ENCODE data around the gene PSMB11.
"Not testable (repeated sequence)": the region's sequence is repeated elsewhere in the genome, so short reads cannot be mapped to it uniquely, and the experiment has no call there.

Gene PSMB11, protein sequence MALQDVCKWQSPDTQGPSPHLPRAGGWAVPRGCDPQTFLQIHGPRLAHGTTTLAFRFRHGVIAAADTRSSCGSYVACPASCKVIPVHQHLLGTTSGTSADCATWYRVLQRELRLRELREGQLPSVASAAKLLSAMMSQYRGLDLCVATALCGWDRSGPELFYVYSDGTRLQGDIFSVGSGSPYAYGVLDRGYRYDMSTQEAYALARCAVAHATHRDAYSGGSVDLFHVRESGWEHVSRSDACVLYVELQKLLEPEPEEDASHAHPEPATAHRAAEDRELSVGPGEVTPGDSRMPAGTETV

DNA sequence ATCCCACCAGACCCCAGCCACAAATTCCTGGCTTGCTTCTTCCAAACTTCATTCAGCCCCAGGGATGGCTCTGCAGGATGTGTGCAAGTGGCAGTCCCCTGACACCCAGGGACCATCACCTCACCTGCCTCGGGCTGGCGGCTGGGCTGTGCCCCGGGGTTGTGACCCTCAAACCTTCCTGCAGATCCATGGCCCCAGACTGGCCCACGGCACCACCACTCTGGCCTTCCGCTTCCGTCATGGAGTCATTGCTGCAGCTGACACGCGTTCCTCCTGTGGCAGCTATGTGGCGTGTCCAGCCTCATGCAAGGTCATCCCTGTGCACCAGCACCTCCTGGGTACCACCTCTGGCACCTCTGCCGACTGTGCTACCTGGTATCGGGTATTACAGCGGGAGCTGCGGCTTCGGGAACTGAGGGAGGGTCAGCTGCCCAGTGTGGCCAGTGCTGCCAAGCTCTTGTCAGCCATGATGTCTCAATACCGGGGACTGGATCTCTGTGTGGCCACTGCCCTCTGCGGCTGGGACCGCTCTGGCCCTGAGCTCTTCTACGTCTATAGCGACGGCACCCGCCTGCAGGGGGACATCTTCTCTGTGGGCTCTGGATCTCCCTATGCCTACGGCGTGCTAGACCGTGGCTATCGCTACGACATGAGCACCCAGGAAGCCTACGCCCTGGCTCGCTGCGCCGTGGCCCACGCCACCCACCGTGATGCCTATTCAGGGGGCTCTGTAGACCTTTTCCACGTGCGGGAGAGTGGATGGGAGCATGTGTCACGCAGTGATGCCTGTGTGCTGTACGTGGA, at the start of gene PSMB11:
Gene PSMB11, plus strand, starts transcription at position 51 of the 804 bp plus-strand sequence. Its CDS starts 14 bp downstream, at position 65.
- DNase-seq, result no peak

DNA sequence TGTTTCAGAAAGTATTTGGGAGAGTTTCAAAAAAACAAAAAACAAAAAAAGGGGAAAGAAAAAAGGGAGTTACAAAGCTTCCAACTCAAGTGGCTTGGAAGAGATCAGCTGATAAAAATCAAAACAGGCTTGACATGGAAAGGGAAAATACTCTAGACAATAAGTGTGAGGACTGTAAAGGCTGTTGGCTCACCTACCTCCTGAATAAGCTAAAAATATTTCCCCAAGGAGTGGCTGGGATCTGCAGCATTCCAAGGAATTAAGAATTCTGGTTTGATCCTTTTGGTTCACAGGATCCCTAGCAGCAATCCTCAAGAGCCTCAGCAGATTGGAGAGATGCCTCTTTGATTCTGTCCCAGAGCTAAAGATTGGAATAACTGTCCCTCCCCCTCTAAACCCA, 48.5 kb upstream of the PSMB11 start:
- no peak for DNase-seq

DNA sequence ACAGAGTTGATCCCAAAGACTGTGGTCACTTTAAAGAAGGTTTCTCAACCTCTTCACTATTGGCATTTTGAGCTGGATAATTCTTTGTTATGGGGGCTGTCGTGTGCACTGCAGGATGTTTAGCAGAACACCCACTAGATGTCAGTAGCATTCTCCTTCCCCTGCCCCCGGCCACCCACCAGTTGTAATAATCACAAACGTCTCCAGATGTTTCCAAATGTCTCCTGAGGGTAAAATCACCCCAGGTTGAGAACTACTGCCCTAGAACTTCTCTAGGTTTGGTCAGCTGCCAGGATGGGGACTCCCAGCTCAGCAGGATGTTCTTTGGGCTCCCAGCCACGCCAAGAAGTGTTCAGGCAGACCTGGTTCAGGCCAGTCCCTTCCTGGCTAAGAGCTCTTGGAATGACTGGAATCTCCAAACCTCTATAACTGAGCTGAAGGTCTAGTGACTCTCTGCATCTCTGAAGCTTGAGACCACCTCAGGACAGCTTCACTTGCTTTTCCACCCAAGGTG, 47.2 kb upstream of the PSMB11 start:
- DNase-seq, result no peak

DNA sequence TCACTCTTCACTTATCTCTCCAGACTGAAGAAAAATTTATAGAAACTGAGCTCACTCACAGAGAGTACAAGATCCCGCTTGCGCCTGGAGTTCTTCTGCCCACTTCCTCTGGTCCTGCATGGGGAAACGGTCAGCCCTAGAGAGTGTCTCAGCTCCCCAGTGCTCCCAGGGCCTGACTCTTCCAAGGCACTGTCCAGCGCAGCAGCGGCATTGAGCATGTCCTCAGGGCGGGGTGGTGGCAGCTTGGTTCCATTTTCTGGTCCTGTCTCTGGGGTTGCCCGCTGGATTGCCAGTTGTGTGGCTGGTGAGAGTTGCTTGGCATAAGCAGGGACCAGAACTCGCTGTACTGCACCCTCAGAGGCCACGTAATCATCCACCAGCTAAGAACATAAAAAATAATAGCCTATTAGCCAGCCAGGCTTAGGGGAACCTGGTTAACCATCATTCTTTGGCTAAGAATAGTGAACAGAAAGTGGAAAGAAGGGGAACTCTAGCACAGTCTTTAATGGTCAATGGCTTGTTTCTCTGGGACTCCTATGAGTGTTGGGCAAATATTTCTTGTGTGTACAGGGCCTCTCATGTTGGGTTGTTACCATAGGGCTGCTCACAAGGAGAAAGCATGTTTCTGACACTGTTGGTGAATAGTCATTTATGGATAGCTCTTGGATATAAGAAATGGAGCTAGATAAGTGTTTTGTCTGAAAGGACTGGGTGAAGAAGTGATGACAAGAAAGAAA, 46.0 kb upstream of the PSMB11 start:
- no peak for DNase-seq

DNA sequence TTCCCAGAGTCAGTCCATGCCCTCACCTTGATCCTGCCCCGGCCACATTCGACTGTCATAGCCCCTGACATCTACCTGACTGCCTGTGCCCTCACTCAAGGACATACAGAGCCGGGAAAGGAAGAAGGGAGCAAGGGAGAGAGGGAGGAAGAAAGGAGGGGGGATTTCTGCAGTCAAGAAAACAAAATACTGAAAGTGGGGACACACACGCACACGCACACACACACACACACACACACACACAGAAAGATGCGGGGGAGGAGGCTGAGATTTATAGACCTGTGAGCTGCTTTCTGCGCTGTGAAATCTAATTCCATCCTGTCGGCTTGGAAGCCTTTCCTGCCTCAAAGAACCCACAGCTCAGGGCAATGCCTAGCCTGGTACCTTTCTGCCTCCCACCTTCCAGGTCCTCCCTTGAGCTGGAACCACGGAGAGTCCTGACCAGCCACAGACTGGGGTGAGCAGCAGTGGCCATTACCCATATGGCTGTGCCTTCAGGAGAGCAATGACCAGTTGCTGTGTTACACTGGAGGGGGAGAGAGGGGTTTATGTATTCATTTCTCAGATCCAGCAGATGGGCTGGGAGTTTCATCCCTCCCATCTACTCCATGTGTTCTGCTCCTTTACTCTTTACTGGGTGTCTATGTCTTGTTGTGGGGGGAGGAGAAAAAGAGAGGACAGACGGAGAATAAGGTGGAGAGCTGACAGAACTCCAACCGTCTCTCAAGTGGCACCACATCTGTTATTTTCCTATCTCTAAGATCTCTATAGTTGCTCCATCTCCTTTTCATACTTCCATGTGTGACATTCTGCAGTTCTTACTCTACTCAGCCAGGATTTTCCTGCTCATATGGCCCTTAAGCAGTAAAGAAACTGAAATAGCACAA, 45.0 kb upstream of the PSMB11 start:
- no peak for DNase-seq

DNA sequence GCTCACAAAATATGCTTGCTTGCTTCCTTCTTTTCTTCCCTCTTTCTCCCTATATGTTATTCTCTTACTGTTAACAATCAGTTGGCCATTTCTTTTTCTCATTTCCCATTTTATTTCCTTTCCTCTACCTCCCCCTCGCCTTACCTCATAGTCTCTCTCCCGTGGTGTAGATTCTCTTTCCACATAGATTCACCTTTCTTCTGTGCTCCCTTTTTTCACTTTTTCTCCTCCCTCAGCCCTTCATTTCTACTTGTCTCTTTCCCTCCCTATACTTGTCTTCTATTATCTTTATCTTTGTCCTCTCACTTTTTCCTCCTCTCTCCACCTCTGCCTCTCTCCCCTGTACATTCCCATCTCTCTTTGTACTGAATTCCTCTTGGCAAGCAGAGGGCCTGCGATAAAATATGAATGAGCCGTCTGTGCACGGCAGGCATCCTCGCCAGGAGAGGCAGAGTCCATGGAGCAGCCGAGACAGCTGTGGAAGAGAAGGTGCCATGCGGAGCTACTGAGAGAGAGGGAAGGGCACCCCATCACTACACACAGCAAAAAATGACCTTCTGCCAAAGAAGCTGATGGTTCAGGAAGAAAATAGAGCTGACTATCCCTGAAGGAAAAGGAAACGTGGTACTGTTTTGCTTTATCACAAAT, 44.2 kb upstream of the PSMB11 start:
- DNase-seq, result no peak

DNA sequence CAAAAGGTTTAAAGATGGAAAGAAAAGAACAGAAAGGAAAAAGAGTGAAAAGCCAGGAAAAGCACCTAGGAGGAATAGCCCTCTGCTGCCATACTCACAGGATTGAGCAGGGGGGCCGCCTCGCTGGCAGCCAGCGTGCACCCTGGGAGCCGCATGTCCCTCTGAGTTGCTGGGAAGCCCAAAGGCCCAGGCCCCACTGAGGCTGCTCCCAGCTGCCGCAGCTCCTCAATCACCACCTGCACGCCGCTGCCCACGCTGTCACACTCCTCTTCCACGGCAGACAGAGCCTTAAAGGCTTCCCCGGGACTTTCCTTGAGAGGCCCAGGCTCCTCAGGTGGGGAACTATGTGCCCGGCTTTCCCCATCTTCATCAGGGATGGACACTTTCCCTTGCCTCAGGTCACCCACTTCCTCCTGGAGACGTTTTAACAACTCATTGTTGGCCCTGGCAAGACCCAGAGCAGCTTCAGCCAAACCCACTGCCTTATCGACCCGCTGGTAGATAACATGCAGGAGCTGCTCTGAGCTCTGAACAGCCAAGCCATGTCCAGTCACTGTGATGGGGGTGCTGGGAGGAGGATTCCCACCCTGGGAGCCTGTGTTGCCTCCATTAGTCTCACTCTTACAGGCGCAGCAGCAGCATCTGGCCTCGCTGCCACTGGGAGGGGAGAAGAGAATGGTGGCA, 43.5 kb upstream of the PSMB11 start:
- no peak for DNase-seq

DNA sequence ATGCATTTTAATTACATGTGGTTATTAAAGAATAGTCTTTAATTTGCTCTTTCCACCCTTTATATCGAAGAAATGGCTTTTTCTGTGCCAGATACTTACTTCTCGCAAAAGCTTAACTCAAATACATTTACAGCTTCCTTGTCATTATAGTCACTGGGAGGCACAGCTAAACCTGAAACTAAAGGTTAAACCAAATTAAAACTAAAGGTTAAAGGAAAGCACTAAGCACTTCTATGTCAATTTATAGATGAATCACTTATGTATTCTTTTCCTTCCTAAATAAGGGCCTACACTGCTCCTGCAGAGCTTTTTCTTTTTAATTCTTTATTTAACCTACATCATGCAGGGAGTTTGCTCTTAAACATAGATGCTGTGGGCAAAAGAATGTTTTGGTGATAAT, 41.2 kb upstream of the PSMB11 start:
- no peak for DNase-seq

DNA sequence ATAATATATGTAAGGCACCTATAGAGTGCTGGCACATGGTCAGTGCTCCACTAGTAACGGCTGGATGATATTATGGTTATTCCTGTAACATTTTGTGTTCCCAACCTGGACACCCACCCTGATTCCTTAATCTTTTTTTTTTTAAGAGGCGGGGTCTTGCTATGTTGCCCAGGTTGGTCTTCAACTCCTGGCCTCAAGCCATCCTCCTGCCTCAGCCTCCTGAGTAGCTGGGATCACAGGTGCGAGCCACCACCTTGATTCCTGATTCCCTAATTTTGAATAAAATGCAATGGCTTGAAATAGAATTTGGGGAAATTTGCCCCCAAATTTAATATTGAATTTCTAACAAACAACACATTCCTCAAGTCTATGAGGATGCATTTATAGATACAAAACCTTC, 39.4 kb upstream of the PSMB11 start:
- no peak for DNase-seq

DNA sequence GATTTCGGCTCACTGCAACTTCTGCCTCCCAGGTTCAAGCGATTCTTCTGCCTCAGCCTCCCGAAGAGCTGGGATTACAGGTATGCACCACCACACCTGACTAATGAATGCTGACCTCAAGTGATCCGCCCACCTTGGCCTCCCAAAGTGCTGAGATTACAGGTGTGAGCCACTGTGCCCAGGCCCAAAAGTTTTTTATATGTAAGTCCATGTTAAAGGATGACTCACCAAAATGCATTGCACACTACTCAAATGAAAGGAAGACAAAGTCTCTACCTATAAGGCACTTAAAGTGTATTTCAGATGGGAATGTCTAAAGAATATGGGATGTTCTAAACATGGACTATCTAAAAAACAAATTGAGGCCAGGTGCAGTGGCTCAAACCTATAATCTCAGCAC, 37.7 kb upstream of the PSMB11 start:
- DNase-seq, result not testable (repeated sequence)

DNA sequence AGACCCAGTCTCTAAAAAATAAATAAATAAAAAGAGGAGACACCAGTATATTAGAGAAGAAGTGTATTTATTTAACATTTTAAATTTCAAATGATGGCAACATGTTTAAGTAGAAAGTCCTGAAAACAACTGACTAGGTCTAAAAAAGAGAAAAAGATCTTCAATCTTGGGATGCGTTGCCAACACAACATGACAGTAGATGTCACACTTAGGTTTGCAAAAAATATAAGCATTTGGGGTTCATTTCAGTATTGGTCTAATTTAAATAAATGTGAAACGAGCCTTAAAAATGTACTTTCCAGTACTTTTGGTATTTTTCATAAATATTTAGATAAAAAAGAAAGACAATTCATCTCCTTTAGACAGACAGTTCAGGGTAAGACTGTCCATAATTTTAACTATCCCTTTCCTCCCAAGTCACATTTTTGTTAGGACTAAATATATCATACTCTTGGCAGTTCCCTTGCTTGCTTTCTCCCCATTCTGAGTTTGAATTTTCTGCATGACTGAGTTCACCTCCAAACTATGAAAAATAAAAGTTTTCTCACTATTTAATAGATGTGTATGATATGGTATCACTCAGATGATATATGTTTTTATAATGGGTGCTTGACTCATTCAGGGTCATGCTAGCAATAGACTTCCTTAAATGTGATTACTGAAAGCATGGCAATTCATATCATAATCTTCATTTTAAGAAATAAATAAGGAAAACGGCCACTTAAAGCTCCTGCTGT, 36.4 kb upstream of the PSMB11 start:
- DNase-seq, result no peak

DNA sequence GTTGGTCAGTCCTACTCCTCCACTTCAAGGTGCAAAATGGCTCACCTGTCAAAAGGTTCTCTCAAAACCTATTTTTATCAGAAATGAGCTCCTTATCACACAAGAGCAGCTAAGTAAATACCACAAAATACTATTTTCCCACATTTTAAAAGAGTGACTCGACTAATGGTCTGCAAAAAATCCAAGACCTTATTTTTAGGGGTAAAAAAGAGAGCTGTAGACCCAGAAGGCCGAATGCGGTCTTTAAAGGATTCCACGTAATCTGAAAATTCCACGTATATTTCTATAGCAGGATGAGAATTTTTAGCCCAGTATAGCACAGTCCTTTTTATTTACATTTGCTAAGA, 35.9 kb upstream of the PSMB11 start:
- DNase-seq, result no peak

DNA sequence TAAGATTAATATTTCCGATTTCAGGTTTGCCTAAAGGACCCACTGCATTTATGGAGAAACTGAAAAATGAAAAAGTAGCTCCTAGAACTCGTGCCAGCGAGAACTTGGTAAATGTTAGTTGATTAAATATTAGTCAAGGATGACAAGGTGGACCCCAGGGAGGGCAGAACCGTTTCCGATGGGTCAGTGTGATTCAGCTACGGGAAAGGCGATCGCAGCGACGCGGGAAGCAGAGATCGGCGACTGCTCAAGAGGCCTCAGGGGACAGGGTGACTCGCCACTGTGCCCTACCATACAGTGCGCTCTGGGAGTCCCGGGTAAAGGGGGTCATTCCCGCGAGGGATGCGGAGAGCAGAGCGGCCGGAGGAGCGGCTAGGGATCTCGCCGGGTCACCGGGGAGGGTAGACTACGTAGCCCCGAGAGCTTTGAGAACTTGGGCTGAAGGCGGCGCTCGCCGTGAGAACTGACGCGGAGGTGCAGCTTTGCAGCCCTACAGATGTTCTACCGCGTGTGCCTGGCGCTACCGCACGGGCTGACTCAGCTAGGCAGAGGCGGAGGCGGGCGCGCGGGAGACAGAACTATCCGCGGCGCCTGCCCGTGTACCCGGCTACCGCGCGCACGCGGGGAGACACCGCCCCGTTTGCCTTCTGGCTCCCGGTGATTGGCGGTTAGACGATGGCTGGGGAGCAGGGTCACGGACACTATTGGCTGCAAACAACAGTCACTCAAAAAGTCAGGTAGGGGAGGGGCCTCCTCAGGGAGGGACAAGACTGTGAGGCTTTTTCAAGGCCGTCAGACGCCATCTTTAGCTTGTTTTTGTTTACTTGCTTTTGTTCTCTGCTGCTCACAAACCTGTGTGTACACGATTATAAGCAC, 35.2 kb upstream of the PSMB11 start:
- DNase-seq, result peak; percentile 94 to 99

DNA sequence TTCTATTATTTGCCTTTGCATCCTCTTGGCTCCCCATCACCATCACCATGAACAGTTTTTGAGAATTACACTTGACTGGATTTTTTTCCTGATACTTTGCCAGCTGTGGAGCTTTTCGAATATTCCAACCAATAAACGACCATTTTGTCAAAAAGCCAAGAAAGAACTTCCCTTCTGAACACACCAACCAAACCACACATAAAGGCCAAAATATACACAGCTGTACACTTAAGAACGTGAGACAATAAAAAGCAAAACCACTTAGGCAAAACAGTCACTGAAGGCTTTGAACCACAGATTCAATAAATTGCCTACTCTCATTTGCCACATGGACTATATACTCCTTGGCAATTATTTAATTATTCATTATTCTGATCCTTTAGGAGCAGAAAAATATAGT, 33.2 kb upstream of the PSMB11 start:
- DNase-seq, result no peak

DNA sequence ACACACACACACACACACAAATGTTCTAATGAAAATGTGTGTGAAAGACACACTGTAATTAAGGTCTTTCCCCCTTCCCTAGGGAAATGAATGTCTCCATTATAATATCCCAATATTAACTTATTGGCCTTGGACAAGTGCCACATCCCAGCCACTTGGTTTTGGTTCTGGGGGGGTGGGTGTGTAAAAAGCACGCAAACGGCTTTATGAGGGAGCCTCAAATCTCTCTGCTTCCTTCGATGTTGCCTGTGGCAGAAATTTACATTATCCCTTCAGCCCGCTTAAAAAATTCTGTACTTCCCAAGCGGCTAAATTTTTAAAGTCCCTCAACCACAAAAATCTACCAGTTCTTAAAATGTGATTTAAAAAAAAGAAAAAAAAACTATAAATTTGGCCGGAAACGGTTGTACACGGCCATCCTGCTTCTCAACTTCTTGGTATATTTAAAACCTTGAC, 32.5 kb upstream of the PSMB11 start:
- no peak for DNase-seq

DNA sequence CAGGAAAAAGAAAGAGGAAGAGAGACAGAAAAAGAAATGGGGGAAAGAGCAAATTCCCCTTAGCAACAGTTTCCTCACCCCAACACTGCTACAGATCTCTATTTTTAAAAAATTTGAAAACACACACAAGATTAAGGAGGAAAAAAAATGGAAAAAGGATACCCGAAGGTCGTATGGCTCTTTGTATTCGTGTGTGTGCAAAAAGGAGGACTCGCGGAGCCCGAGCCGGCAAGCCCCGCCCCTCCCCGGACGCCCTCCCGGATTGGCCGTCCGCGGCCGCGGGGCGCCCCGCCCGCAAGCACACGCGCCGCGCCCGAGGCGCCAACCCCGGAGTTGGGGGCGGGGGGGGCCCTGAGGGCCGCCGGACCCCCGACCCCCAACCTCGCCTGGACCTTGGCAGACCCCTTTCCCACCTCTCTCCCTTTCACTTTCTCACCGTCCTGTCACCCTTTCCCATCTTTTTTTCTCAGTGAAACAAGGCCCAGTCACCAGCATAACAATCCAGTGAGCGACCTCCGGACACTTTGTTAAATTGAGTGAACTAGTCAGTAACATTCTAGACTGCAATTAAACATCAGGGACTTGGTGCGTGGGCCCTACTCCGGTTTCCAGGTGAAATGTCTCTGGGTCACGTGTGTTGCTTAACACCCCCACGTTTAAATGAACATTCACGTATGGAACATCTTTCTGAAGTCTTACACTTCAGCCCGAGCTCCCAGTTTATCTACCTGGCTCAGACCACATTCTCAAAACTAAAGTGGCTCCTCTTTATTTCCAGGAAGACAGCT, 31.9 kb upstream of the PSMB11 start, which contains the start of gene C14orf93:
Gene C14orf93, minus strand, starts transcription at position 205 of the 788 bp plus-strand sequence. CDS start 11,120 bp downstream, outside the sequence.
- DNase-seq, result peak in 1 of 2 experiments; percentile 36

DNA sequence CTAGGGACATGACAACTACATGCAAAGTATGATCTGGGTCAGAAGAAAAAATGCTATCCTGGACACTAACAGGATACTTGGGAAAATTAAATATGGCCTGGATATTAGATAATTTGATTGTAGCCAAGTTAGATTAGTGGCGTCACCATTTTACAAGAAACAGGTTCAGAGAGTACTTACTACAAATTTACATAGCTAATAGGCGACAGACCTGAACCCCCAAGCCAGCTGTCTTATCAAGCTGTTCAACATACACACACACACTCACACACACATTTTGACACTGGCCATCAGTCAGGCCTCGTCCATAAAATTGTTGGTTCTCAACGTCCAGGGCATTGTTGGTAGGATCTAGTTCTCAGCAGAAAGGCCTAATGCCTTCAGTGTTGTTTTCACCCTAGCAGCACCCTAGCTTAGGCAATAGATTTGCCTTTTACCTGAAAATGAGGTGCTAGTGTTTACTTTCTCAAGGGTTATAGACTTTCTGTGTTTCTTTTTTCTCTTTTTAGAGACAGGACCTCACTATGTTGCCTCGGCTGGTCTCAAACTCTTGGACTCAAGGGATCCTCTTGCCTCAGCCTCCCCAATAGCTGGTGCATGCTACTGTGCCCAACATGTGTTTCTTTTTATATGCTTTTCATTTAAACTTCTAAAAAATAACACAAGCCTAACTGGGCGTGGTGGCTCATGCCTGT, 28.8 kb upstream of the PSMB11 start:
- no peak for DNase-seq

DNA sequence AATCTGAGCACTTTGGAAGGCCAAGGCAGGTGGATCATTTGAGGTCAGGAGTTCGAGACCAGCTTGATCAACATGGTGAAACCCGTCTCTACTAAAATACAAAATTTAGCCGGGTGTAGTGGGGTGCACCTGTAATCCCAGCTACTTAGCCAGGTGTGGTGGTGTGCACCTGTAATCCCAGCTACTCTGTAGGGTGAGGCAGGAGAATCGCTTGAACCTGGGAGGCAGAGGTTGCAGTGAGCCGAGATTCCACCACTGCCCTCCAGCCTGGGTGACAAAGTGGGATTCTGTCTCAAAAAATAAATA, 28.3 kb upstream of the PSMB11 start:
- DNase-seq, result not testable (repeated sequence)
